Measurements from ENCODE around the gene TYRP1. TPM values are rescaled to one million over a fixed set of nuclear protein-coding genes. Genes with fewer than 3 reads are reported as not detected.

The TYRP1 gene, protein sequence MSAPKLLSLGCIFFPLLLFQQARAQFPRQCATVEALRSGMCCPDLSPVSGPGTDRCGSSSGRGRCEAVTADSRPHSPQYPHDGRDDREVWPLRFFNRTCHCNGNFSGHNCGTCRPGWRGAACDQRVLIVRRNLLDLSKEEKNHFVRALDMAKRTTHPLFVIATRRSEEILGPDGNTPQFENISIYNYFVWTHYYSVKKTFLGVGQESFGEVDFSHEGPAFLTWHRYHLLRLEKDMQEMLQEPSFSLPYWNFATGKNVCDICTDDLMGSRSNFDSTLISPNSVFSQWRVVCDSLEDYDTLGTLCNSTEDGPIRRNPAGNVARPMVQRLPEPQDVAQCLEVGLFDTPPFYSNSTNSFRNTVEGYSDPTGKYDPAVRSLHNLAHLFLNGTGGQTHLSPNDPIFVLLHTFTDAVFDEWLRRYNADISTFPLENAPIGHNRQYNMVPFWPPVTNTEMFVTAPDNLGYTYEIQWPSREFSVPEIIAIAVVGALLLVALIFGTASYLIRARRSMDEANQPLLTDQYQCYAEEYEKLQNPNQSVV
- total RNA-seq (1 to 10 TPM; 1.0 to 1.1 TPM), polyA plus RNA-seq (1 to 10 TPM in 1 of 2 donors, not detected in 1; 2.9 TPM)
- long read RNA-seq, donor 1, partial matches to known transcripts, result 1 of 4 reads
- long read RNA-seq, donor 1, other reads (novel, unspliced or antisense), result 0 of 4 reads
- long read RNA-seq, donor 2, result 0 reads

DNA sequence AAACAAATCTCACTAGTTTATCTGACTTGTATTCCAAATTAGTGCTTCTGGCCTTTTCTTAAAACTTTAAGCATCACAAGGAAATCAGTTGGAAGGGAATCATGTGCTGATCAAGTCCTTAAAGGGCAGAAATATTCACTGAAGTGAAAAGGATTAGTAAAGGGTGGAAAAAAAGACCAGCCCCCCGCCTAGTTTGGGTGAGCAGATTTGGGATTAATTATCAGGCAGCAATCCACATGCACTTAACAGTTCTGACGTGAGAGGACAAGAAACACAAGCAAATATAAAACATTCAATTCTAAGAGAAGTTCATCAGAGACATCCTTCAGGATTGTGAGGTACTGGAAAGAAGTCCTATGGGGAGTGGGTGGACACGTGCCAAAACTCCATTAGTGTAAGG lies at the start of gene TYRP1:
TYRP1 (plus strand) TSS at position 245 of the 400 bp plus-strand sequence. CDS start 612 bp downstream, outside the sequence.
- WGBS, 2 donors, result 93 to 95% methylated on average over 3 of the region's 3 CpGs
- Histone ChIP-seq H3K9me3 (ENCODE audit: control insufficient read depth, low read length) (no peaks in the 10 kb centered on the region), H3K4me1 (ENCODE audit: control insufficient read depth in 1 of 2, insufficient read depth in 2 of 2, low read length in 2 of 2) (peaks cover 0 to 2% of the 10 kb centered on the region in 2 donors), H3K27ac (ENCODE audit: low read depth in 1 of 2, low read length in 2 of 2) (no peak within 1 kb of the TSS), H3K4me3 (ENCODE audit: low read length in 2 of 2) (no peak within 1 kb of the TSS), H3K27me3 (ENCODE audit: control insufficient read depth in 1 of 2, insufficient read depth in 2 of 2, low read length in 1 of 2) (no peaks in the 10 kb centered on the region), H3K36me3 (ENCODE audit: control insufficient read depth in 1 of 2, insufficient read depth in 2 of 2, low read length in 1 of 2) (no peaks in the 10 kb centered on the region)
- DNase-seq, result no peak
- intact Hi-C loops (cut with DNase I), result no loop called here
- no peak for ATAC-seq (ENCODE audit: low FRiP score)

DNA sequence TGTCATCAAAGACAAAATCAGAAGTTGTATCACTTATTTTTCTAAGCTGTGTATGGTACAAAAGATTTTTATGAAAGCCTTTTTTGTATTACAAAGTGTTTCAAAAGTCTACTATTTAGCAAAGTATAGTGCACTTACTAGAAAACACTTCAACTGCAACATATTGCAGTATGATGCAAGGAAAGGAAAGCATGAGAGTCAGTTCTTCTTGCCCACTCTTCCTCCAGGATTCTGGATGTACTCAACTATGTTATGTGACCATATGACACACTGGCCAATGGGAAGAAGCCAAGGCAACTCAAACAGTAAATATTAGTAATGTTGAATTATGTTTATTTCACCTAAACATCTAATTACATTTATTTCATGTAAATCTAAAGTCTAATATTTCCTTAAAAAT lies 49.5 kb upstream of the TYRP1 start:
- DNase-seq, result no peak
- no peak overlapping the region for H3K27ac ChIP-seq (ENCODE audit: low read depth in 1 of 2, low read length in 2 of 2)
- ATAC-seq (ENCODE audit: low FRiP score), result no peak
- H3K9me3 ChIP-seq (ENCODE audit: control insufficient read depth, low read length), result no peaks in the 10 kb centered on the region
- no peak overlapping the region for H3K4me3 ChIP-seq (ENCODE audit: low read length in 2 of 2)
- no peaks in the 10 kb centered on the region for H3K36me3 ChIP-seq (ENCODE audit: control insufficient read depth in 1 of 2, insufficient read depth in 2 of 2, low read length in 1 of 2)
- H3K4me1 ChIP-seq (ENCODE audit: control insufficient read depth in 1 of 2, insufficient read depth in 2 of 2, low read length in 2 of 2), result no peaks in the 10 kb centered on the region
- intact Hi-C loops (cut with DNase I), result no loop called here
- no peaks in the 10 kb centered on the region for H3K27me3 ChIP-seq (ENCODE audit: control insufficient read depth in 1 of 2, insufficient read depth in 2 of 2, low read length in 1 of 2)

- DNase-seq (no peak), ATAC-seq (ENCODE audit: low FRiP score) (no peak)
- no peaks in the 10 kb centered on the region for H3K4me1 ChIP-seq (ENCODE audit: control insufficient read depth in 1 of 2, insufficient read depth in 2 of 2, low read length in 2 of 2)
- H3K27me3 ChIP-seq (ENCODE audit: control insufficient read depth in 1 of 2, insufficient read depth in 2 of 2, low read length in 1 of 2), result no peaks in the 10 kb centered on the region
- intact Hi-C loops (cut with DNase I), result no loop called here
- H3K4me3 ChIP-seq (ENCODE audit: low read length in 2 of 2), result no peak overlapping the region
- H3K27ac ChIP-seq (ENCODE audit: low read depth in 1 of 2, low read length in 2 of 2), result no peak overlapping the region
- H3K36me3 ChIP-seq (ENCODE audit: control insufficient read depth in 1 of 2, insufficient read depth in 2 of 2, low read length in 1 of 2), result no peaks in the 10 kb centered on the region
- WGBS, 2 donors, result 32 to 36% methylated on average over 1 of the region's 1 CpG
- H3K9me3 ChIP-seq (ENCODE audit: control insufficient read depth, low read length), result no peaks in the 10 kb centered on the region
Observed at GRCh38 chr9:12648925-12649324, 44.3 kb upstream of the TYRP1 start.

GRCh38 chr9:12651125-12651524 lies 42.1 kb upstream of the TYRP1 start:
- H3K27ac ChIP-seq (ENCODE audit: low read depth in 1 of 2, low read length in 2 of 2), result no peak overlapping the region
- ATAC-seq (ENCODE audit: low FRiP score), result no peak
- H3K27me3 ChIP-seq (ENCODE audit: control insufficient read depth in 1 of 2, insufficient read depth in 2 of 2, low read length in 1 of 2), result no peaks in the 10 kb centered on the region
- no peak overlapping the region for H3K4me3 ChIP-seq (ENCODE audit: low read length in 2 of 2)
- no peaks in the 10 kb centered on the region for H3K9me3 ChIP-seq (ENCODE audit: control insufficient read depth, low read length)
- no peak for DNase-seq
- H3K4me1 ChIP-seq (ENCODE audit: control insufficient read depth in 1 of 2, insufficient read depth in 2 of 2, low read length in 2 of 2), result no peaks in the 10 kb centered on the region
- intact Hi-C loops (cut with DNase I), result no loop called here
- H3K36me3 ChIP-seq (ENCODE audit: control insufficient read depth in 1 of 2, insufficient read depth in 2 of 2, low read length in 1 of 2), result no peaks in the 10 kb centered on the region

DNA sequence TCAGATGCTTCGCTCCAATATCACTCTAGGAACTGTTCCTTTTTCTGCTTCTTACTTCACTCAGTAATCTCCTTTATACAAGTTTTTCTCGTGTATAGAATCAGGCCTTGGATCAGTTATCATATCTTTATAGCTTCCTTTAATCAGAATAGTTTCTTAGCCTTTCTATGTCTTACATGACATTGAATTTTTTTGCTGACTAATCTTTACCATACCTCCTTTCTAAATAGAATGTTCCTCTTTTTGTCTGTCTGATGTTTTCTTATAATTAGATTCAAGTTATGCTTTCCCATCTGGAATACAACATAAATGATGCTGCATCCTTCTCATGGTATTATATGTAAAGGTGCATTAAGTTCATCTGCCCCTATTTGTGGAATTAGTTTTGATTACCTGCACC lies 40.2 kb upstream of the TYRP1 start:
- Histone ChIP-seq H3K27me3 (ENCODE audit: control insufficient read depth in 1 of 2, insufficient read depth in 2 of 2, low read length in 1 of 2) (no peaks in the 10 kb centered on the region), H3K9me3 (ENCODE audit: control insufficient read depth, low read length) (no peaks in the 10 kb centered on the region)

DNA sequence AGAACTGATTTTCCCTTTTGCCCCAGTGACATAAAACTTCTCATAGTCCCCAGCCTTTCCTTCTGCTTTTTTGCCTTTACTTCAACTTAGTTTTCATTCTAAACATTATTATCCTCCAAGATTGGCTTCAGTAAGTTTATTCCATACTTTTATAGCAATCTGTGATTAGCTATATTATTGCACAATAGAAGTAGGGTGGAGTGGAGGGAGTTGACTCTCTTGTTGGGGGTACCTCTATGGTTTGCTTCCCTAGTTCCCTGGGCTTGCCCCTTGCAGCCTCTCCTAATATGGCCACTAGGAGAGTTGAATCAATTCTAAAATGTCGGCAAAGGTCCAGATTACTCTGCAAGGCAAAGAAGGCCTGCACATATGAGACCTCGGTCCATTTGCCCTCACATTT lies 36.4 kb upstream of the TYRP1 start:
- Histone ChIP-seq H3K36me3 (ENCODE audit: control insufficient read depth in 1 of 2, insufficient read depth in 2 of 2, low read length in 1 of 2) (no peaks in the 10 kb centered on the region), H3K27me3 (ENCODE audit: control insufficient read depth in 1 of 2, insufficient read depth in 2 of 2, low read length in 1 of 2) (no peaks in the 10 kb centered on the region), H3K4me3 (ENCODE audit: low read length in 2 of 2) (no peak overlapping the region), H3K27ac (ENCODE audit: low read depth in 1 of 2, low read length in 2 of 2) (no peak overlapping the region), H3K9me3 (ENCODE audit: control insufficient read depth, low read length) (no peaks in the 10 kb centered on the region), H3K4me1 (ENCODE audit: control insufficient read depth in 1 of 2, insufficient read depth in 2 of 2, low read length in 2 of 2) (no peaks in the 10 kb centered on the region)
- WGBS, 2 donors, result 96% methylated on average over 2 of the region's 2 CpGs
- ATAC-seq (ENCODE audit: low FRiP score) (no peak), DNase-seq (no peak)
- intact Hi-C loops (cut with DNase I), result no loop called here

More for the DNA sequence above, 40.2 kb upstream of the TYRP1 start:
- H3K36me3 ChIP-seq (ENCODE audit: control insufficient read depth in 1 of 2, insufficient read depth in 2 of 2, low read length in 1 of 2), result no peaks in the 10 kb centered on the region
- WGBS, 2 donors, result 24 to 34% methylated on average over 2 of the region's 2 CpGs
- DNase-seq (no peak), ATAC-seq (ENCODE audit: low FRiP score) (no peak)
- H3K4me1 ChIP-seq (ENCODE audit: control insufficient read depth in 1 of 2, insufficient read depth in 2 of 2, low read length in 2 of 2), result no peaks in the 10 kb centered on the region
- no peak overlapping the region for H3K4me3 ChIP-seq (ENCODE audit: low read length in 2 of 2)
- H3K27ac ChIP-seq (ENCODE audit: low read depth in 1 of 2, low read length in 2 of 2), result no peak overlapping the region
- intact Hi-C loops (cut with DNase I), result no loop called here

- ATAC-seq (ENCODE audit: low FRiP score), result no peak
Observed at GRCh38 chr9:12657233-12657632, 36.0 kb upstream of the TYRP1 start.

GRCh38 chr9:12657998-12658397 lies 35.2 kb upstream of the TYRP1 start:
- no peaks in the 10 kb centered on the region for H3K9me3 ChIP-seq (ENCODE audit: control insufficient read depth, low read length)
- no peaks in the 10 kb centered on the region for H3K27me3 ChIP-seq (ENCODE audit: control insufficient read depth in 1 of 2, insufficient read depth in 2 of 2, low read length in 1 of 2)
- WGBS, 2 donors, result 86 to 88% methylated on average over 4 of the region's 4 CpGs
- DNase-seq, result no peak
- no peak overlapping the region for H3K27ac ChIP-seq (ENCODE audit: low read depth in 1 of 2, low read length in 2 of 2)
- no peaks in the 10 kb centered on the region for H3K4me1 ChIP-seq (ENCODE audit: control insufficient read depth in 1 of 2, insufficient read depth in 2 of 2, low read length in 2 of 2)
- H3K4me3 ChIP-seq (ENCODE audit: low read length in 2 of 2), result no peak overlapping the region
- intact Hi-C loops (cut with DNase I), result no loop called here
- ATAC-seq (ENCODE audit: low FRiP score), result peak; percentile 19
- H3K36me3 ChIP-seq (ENCODE audit: control insufficient read depth in 1 of 2, insufficient read depth in 2 of 2, low read length in 1 of 2), result no peaks in the 10 kb centered on the region

More at GRCh38 chr9:12657233-12657632, 36.0 kb upstream of the TYRP1 start:
- Histone ChIP-seq H3K27me3 (ENCODE audit: control insufficient read depth in 1 of 2, insufficient read depth in 2 of 2, low read length in 1 of 2) (no peaks in the 10 kb centered on the region), H3K4me1 (ENCODE audit: control insufficient read depth in 1 of 2, insufficient read depth in 2 of 2, low read length in 2 of 2) (no peaks in the 10 kb centered on the region), H3K27ac (ENCODE audit: low read depth in 1 of 2, low read length in 2 of 2) (no peak overlapping the region), H3K36me3 (ENCODE audit: control insufficient read depth in 1 of 2, insufficient read depth in 2 of 2, low read length in 1 of 2) (no peaks in the 10 kb centered on the region), H3K9me3 (ENCODE audit: control insufficient read depth, low read length) (no peaks in the 10 kb centered on the region), H3K4me3 (ENCODE audit: low read length in 2 of 2) (no peak overlapping the region)
- intact Hi-C loops (cut with DNase I), result no loop called here
- no peak for DNase-seq
- WGBS, 2 donors, result 82 to 87% methylated on average over 2 of the region's 2 CpGs
